K562 treated with DMSO at 1 percent for 12 hours (cell line): ENCODE measurements around the gene EVI2B. TPM values are rescaled to one million over a fixed set of nuclear protein-coding genes. Genes with fewer than 3 reads are reported as not detected.

Experiments used
- total RNA-seq: library from RNA; unstranded; fragments of 300-600 nt; gene quantifications from 2 replicates; pipeline ENCODE4 v1.2.3, GENCODE V29; 2022; ENCODE audit not compliant: insufficient read depth

The EVI2B gene, protein sequence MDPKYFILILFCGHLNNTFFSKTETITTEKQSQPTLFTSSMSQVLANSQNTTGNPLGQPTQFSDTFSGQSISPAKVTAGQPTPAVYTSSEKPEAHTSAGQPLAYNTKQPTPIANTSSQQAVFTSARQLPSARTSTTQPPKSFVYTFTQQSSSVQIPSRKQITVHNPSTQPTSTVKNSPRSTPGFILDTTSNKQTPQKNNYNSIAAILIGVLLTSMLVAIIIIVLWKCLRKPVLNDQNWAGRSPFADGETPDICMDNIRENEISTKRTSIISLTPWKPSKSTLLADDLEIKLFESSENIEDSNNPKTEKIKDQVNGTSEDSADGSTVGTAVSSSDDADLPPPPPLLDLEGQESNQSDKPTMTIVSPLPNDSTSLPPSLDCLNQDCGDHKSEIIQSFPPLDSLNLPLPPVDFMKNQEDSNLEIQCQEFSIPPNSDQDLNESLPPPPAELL
- total RNA-seq: 3.8 and 12.2 TPM in 2 replicates

DNA sequence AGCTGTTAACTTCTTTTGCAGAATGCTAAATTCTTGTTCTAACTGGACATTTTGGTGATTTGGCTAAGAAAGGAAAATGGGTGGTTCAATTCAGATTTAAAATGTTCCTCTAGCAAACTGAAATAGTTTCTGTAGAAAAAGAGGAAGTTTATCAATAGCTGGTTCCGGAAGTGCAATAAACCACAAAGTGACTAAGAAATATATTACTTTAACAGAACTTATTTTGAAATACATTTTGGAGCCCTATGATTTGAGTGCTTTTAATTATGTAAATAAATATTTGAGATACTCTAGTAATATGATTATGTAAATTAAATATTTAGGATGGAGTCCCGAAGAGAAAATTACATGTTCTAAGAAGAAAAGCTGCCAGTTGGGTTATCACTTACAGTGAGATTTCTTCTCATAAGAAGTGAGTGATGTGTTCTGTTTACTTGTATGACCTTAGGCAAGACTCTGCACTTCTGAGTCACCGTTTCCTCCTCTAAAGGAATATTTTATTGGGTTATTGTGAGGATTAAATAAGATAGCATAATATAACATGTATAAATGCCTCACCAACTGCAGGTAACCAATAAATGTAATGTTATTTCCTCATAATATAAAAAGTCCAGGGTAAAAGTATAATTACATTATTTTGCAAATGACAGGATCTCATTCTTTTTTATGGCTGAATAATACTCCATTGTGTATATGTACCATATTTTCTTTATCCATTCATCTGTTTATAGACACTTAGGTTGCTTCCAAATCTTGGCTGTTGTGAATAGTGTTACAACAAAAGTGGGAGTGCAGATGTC lies at the start of gene EVI2B:
Gene EVI2B (minus strand): TSS at position 73 of the 800 bp plus-strand sequence. CDS start 8,445 bp downstream, outside the sequence.

DNA sequence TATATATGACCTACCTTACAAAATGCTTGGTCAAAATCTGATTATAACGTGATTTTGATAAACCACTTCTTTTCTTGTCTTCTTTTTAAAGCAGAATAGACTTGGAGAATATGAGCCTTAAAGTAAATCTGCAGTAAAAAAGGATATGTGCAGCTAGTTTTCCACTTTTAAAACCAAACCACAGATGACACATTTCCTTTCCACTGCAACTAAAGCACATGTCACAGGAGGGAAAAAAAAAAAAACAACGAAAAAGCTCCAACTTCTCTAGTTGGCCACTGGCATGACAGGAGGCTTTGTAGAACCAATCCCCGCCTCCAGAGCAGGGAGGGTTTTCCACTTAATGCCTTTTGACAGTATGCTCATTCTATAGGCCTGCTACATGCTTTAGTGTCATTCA lies 7.6 kb upstream of the EVI2B start, which contains the start of gene EVI2A:
Gene EVI2A (minus strand): TSS at position 142 of the 400 bp plus-strand sequence. CDS start 2,609 bp downstream, outside the sequence.

DNA sequence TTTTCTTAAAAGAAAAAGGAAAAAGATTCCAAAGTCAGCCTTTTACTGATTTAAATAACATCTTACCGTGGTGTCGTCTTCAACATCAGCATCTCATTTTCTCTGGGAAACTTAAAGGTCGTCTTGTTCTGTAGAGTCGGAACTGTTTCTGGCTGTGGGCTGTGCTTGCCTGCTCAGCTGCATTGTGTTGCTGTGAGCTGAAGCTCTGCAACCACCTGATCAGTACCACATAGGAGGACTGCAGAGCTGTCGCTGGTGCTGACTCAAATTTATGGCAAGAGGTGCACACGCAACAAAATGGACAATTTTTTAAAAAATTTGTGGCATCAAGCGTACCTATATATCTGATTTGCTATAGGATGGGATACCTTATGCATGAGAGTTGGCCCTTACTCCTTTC lies 16.8 kb downstream of the EVI2B start, which contains the start of gene OMG:
Gene OMG (minus strand): TSS at position 150 of the 400 bp plus-strand sequence. CDS start 908 bp downstream, outside the sequence.

Other genes with a start within 250 kb of the EVI2B start
- gene NF1, start 219.1 kb downstream of the EVI2B start, total RNA-seq: 2.0 and 28.6 TPM in 2 replicates
- 0.20 TPM in 1 of 2 replicates, not detected in the other for gene OMG, start 16.8 kb downstream of the EVI2B start, total RNA-seq
- gene EVI2A, start 7.6 kb upstream of the EVI2B start, total RNA-seq: not detected in 2 replicates
- gene RAB11FIP4, start 77.6 kb upstream of the EVI2B start, total RNA-seq: 6.4 and 18.7 TPM in 2 replicates